ENCODE measurements around the gene PPP1R12B.
"Not testable (repeated sequence)": the region's sequence is repeated elsewhere in the genome, so short reads cannot be mapped to it uniquely, and the experiment has no call there.

Gene PPP1R12B

GRCh38 chr1:202493112-202493511 lies 144.6 kb downstream of the PPP1R12B start:
- not testable (repeated sequence) for FAIRE-seq

- FAIRE-seq: no peak
These were observed 150.0 kb downstream of the PPP1R12B start for GRCh38 chr1:202498542-202498941.

GRCh38 chr1:202499997-202500396 lies 151.5 kb downstream of the PPP1R12B start:
- FAIRE-seq: not testable (repeated sequence)

GRCh38 chr1:202501281-202501680 lies 152.8 kb downstream of the PPP1R12B start:
- peak; percentile 11 for FAIRE-seq

GRCh38 chr1:202505356-202505755 lies 156.9 kb downstream of the PPP1R12B start:
- no peak for FAIRE-seq

GRCh38 chr1:202505880-202506575 lies 157.5 kb downstream of the PPP1R12B start:
- FAIRE-seq: not testable (repeated sequence)

DNA sequence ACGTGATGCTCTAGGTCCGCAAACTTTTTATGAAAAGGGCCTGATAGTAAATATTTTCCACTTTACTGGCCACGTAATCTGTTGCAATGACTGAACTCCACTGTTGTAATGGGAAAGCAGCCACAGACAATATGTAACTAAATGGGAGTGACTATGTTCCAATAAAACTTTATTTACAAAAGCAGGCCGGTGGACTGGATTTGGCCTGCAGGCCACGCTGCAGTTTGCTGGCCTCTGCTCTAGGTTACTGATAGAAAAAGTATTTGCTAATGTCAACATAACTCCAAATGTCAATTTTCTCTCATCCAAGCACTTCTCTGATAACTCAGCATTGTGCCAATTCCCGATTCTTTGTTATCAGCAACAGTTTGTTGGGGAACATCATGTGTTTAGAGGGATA lies 160.4 kb downstream of the PPP1R12B start:
- not testable (repeated sequence) for FAIRE-seq

- FAIRE-seq: not testable (repeated sequence)
These were observed 165.4 kb downstream of the PPP1R12B start for GRCh38 chr1:202513875-202514274.

- FAIRE-seq: no peak
These were observed 168.0 kb downstream of the PPP1R12B start for GRCh38 chr1:202516434-202516877.

DNA sequence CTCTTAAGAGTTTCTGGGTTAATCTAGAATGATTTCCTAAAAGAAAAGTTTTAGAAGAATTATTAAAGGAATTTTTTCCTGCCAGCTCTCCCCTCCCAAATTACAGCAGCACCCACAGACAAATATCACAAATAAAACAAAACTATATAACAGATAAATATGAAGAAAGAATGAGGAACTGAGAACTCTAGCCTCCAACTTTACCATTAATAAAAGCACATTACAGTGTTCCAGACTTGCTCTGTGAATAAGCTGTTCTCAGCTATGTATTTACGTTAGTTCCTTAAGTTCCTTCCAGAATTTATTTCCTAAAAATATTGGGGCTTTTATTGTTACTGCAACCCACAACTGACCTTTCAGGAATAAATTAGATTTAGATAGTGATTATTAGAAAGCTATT lies 168.6 kb downstream of the PPP1R12B start:
- not testable (repeated sequence) for FAIRE-seq

GRCh38 chr1:202518180-202518579 lies 169.7 kb downstream of the PPP1R12B start:
- not testable (repeated sequence) for FAIRE-seq

- not testable (repeated sequence) for FAIRE-seq
These were observed 170.4 kb downstream of the PPP1R12B start for GRCh38 chr1:202518905-202519304.

- not testable (repeated sequence) for FAIRE-seq
These were observed 171.8 kb downstream of the PPP1R12B start for GRCh38 chr1:202520129-202520856.

DNA sequence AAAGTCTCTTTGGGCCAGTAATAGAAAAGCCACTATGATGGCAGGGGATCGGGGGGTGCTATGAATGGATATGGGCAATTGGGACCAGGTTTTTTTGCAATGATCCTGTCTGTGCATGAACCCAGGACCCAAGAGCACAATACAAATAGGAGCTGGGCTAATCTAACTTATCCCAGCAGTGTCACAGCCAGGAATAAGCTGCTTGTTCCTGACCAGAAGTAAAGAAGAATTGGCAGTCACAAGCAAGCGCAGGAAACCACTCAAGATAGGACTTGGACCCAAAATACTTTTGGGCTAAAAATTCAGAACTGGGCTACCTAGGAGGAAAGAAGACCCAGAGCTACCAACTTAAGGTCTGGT lies 172.3 kb downstream of the PPP1R12B start:
- FAIRE-seq: not testable (repeated sequence)

GRCh38 chr1:202521484-202521883 lies 173.0 kb downstream of the PPP1R12B start:
- FAIRE-seq: not testable (repeated sequence)

- FAIRE-seq: no peak
These were observed 173.4 kb downstream of the PPP1R12B start for GRCh38 chr1:202521886-202522285.

GRCh38 chr1:202526056-202526455 lies 177.6 kb downstream of the PPP1R12B start:
- FAIRE-seq: not testable (repeated sequence)

DNA sequence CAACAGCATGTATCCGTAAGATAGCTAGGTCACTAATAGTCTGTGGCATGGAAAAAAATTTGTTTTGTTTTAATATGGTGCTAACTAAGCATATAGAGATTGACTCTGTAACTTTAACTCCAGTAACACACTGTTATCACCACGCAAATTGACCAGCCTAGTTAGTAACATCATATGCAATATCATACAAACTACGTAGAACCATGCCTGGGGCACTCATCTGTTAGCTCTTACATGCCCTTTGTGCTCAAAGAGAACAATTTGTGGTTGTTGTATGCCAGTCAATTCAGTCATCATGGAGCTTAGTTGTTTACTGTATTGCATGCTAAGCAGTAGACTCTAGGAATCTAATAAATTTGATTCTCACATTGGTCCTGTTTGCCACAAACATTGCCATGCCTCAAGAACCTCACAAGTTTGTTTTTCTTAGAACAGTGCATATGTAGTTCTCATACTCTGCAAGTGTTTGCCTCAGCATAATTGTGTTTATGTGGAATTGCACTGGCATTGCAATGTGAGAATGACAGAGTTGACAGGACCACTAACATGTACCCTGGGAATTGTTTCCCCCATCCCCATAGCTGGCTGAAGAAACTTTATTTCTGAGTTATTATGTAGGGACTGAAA lies 179.7 kb downstream of the PPP1R12B start:
- FAIRE-seq: not testable (repeated sequence)

DNA sequence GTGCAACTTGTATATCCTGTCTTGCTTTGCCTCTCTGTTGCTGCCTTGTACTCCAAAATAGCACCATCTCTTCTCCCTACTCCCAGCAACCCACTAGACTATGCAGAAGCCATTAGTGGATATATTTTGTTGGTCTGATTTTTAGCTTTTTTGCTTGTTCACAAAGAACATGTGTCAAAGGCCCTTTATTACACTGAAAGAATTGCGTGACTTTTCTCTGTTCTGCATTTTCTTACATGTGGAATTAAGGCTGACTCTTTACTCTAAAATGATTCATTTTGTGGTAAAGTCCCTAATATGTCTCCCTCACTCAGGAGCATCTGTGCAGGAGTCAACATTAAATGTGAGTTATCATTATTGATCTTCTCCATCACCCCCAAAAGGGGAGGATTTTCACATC lies 182.2 kb downstream of the PPP1R12B start:
- FAIRE-seq: not testable (repeated sequence)

DNA sequence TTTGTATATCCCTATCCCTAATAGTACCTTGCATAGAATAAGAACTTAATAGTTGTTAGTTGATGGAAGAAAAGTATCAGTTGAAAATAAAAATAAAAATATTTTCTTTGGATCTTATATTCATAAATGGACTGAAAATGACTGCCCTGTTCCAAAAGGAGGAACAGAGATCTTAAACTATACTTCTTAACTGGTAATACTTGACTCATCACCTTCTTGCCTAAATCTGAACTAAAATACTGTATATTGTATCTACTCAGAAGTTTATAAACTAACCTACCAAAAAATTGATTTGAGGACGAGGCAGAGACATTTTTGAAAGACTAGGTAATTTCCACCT lies 182.9 kb downstream of the PPP1R12B start:
- FAIRE-seq: no peak

DNA sequence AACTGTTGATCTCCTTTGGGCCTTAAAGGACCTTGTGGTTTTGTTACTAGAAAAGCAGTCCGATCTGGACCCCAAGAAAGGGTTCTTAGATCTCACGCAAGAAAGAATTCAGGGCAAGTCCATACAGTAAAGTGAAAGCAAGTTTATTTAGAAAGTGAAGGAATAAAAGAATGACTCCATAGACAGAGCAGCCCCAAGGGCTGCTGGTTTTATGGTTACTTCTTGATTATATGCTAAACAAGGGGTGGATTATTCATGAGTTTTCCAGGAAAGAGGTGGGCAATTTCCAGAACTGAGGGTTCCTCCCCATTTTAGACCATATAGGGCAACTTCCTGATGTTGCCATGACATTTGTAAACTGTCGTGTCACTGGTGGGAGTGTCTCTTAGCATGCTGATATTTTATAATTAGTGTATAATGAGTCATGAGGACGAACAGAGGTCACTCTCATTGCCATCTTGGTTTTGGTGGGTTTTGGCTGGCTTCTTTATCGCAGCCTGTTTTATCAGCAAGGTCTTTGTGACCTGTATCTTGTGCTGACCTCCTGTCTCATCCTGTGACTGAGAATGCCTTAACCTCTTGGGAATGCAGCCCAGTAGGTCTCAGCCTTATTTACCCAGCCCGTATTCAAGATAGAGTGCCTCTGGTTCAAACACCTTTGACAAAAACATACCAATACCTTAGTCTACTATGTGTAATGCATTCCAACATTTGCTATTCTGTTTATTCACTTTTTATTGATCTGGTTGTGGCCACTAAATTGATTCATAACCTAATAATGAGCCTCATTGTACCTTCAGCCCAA lies 183.5 kb downstream of the PPP1R12B start:
- FAIRE-seq: not testable (repeated sequence)

DNA sequence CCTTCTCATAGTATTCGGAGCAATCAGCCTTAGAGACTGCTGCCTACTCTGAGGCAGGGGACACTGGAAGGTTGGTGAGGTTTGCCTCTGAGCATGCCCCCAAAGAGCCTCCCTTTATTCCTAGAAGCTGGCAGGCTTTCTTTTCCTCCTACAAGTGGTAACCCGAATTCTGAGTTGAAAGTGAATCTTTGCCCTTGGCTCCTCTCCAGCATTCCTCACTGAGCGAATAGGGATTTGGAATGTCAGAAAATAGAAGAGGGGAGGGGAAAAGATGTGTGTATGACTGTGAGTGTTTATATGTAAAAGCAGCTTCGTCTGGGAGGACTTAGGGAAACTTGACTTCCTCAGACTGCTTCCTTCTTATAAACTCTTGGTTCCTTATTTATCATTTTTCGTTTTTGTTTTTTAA lies 190.7 kb downstream of the PPP1R12B start:
- FAIRE-seq: not testable (repeated sequence)

DNA sequence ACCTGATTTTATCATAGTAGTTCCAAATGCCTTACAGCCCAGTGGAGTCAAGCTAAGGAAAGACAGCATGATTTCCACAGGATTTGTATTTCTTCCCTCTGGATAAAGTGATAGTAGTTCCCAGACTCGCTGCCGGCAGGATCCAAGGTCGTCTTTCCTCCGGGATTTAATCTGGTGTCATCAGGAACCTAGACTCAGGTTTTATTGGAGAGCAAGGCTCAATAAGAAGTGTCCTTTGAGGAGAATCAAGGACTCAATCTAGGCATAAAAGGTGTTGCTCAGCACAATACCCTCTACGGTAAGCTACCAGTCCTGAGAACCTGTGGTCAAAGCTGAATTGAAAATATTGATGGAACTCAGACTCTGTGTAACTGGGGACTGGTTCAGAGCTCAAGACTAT lies 191.1 kb downstream of the PPP1R12B start:
- not testable (repeated sequence) for FAIRE-seq

All from G401.6 (cell line).